ENCODE results near the gene CCDC179.

The CCDC179 gene

GRCh38 chr11:22809893-22810292, 50.4 kb downstream of the CCDC179 start:
- no peak for TF ChIP-seq CTCF (IDR thresholded peaks at IDR 0.05; ENCODE audit: insufficient read depth, low read depth, low read length, missing control alignments)
- DNase-seq (ENCODE audit: low read depth), result no peak
- no peak overlapping the region for H3K4me3 ChIP-seq (ENCODE audit: low read depth, low read length)

DNA sequence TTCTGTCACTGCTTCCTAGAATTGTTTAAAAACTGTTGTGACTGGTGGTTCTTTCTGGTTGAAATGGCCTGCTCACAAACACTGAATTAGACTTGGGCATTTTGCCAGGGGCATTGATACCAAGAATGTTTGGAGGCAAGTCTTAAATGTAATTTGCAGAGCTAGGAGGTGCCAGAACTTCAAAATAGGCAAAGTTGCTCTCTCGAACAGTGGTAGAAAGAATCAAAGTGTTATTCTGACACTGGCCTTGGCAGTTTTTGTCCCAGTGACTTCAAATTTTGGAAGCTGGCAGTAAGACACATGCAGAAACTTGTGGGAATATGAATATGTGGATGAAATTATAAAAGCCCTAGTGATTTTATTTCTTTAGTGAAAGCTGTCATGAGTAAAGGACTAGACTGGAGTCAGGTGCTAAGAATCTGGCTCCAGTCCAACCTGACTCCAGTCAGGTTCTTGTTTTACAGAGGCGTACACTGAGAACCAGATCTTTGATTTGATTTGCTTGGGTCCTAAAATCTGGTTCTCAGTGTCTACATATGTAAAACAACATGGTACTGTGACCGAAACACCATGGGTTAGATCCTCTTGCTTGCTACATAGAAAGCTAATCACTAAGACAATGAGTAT, 51.6 kb downstream of the CCDC179 start:
- no peak overlapping the region for H3K4me3 ChIP-seq (ENCODE audit: low read depth, low read length)
- no peak for TF ChIP-seq CTCF (IDR thresholded peaks at IDR 0.05; ENCODE audit: insufficient read depth, low read depth, low read length, missing control alignments)
- peak; percentile 26 for DNase-seq (ENCODE audit: low read depth)

DNA sequence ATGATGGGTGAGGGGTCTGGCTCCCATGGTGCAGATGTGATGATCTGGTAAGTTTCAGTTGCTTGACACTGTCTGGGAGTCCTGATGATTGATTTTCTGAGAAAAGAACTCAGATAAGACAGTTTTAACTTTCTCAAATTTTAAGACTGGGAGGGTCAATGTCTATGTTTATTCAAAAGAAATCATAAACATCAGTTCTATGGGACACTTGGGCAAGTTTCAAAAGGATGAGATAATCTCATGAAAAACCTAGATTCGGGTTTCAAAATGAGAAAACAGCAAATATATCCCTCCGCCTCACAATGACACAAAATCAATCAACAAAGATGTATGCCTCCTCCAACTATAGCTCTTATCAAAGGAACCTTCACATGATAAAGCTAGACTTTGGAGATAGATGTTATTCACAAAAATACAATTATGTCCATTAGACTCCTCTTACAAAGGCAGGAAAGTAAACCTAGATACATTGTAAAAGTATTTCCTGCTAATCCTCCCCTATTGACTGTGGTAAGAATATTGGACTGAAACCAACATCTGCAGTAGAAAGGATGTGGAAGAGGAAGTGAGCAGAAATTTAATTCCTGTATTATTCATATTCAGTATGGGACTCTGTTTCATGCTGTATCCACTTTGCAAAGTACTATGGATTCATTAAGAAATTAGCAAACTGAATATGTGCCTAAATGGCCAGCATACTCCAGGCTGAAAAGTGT, 52.3 kb downstream of the CCDC179 start:
- DNase-seq (ENCODE audit: low read depth), result peak; percentile 28
- TF ChIP-seq CTCF (IDR thresholded peaks at IDR 0.05; ENCODE audit: insufficient read depth, low read depth, low read length, missing control alignments), result no peak
- H3K4me3 ChIP-seq (ENCODE audit: low read depth, low read length), result no peak overlapping the region

GRCh38 chr11:22807391-22807790, 52.9 kb downstream of the CCDC179 start:
- no peak for TF ChIP-seq CTCF (IDR thresholded peaks at IDR 0.05; ENCODE audit: insufficient read depth, low read depth, low read length, missing control alignments)
- no peak overlapping the region for H3K4me3 ChIP-seq (ENCODE audit: low read depth, low read length)
- DNase-seq (ENCODE audit: low read depth), result no peak

- no peak for TF ChIP-seq CTCF (IDR thresholded peaks at IDR 0.05; ENCODE audit: insufficient read depth, low read depth, low read length, missing control alignments)
- DNase-seq (ENCODE audit: low read depth), result no peak
- H3K4me3 ChIP-seq (ENCODE audit: low read depth, low read length), result no peak overlapping the region
Measured at GRCh38 chr11:22802861-22803260, 57.4 kb downstream of the CCDC179 start.

DNA sequence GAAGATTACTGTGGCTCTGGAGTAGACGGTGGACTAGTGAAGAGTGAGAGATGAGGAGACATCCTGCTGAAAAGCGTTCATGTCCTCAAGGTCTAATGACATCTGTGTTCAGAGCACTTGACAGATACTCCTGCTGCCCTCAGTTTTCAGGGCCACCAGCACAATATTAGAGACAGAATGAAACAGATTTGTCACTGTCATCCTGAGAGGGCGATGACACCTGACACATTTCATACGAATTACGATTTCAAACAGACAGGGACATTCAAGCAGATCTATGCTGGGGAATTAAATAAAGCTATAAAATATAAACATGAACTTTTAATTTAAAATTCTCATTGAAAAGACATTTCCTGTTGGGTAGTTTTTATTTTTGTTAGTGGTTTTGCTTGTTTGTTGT, 59.8 kb downstream of the CCDC179 start:
- H3K4me3 ChIP-seq (ENCODE audit: low read depth, low read length), result no peak overlapping the region
- TF ChIP-seq CTCF (IDR thresholded peaks at IDR 0.05; ENCODE audit: insufficient read depth, low read depth, low read length, missing control alignments), result no peak
- no peak for DNase-seq (ENCODE audit: low read depth)

Data from GM12865 (cell line).